Smooth muscle cell of the brain vasculature (primary cell): Measurements from ENCODE around the gene RNF223.
"Not testable (repeated sequence)": the region's sequence is repeated elsewhere in the genome, so short reads cannot be mapped to it uniquely, and the experiment has no call there.

Experiments
- DNase-seq: peaks from one replicate; pipeline ENCODE4 v3.0.0-alpha.2; 2012; ENCODE audit warnings: low read depth, low spot score

Gene RNF223

DNA sequence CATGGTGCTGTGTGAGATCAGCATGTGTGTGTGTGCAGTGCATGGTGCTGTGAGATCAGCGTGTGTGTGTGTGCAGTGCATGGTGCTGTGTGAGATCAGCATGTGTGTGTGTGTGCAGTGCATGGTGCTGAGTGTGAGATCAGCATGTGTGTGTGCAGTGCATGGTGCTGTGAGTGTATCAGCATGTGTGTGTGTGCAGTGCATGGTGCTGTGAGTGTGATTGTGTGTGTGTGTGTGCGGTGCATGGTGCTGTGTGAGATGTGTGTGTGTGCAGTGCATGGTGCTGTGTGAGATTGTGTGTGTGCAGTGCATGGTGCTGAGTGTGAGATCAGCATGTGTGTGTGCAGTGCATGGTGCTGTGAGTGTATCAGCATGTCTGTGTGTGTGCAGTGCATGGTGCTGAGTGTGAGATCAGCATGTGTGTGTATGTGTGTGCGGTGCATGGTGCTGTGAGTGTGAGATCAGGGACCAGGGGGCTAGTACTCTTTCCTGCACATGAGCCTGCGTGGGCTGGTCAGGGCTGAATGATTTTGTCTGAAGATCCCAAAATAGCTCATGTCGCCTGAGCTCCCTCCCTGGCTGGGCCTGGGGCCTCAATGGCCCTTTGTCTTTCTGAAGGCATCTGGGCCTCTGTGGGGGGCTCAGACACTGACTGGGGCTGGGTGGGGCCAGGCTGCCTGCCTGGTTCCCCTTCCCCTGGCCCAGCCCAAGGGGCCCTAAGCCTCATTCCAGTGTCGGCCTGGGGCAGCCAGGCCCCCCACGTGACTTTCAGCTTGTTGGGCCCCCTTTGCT is 43.0 kb downstream of the RNF223 start:
- not testable (repeated sequence) for DNase-seq

DNA sequence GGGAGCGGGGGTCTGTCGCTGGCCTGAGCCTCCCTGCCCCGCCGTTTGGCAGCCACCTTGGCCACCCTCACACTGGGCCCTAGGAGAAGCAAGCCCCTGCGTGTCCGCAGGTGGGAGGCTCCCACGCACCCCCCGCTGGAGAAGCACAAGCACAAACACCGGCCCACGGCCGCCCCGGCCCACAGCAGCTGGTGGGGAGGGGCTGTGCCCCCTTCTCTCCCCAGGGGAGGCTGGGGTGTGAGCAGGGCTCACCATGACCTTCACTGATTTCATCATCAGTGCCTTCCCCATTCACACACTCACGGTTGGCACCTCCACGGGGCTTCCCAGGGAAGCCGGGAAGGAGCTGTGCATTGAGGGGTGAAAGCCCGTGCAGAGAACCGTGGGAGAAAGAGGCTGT is 46.3 kb downstream of the RNF223 start:
- no peak for DNase-seq

GRCh38 chr1:1026599-1027413 is 47.3 kb downstream of the RNF223 start:
- peak; percentile 29 for DNase-seq

DNA sequence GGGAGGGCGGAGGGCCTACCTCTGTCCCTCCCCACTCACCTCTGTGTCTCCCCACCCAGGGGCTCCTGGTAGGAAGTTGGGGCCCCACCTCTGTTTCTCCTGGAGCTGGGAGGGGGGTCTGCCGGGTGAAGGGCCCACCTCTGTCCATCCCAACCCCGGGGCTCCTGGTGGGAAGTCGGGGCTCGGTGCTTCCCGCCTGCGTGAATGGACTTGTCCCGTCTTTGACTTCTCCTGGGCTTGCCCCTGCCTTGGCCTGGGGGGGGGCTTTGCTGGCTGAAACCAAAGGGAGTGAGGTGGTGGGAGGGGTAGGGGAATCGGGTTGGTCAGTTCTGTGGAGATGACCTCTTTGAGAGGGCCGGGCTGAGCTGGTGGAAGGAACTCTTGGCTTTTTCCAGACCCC is 48.4 kb downstream of the RNF223 start:
- no peak for DNase-seq

DNA sequence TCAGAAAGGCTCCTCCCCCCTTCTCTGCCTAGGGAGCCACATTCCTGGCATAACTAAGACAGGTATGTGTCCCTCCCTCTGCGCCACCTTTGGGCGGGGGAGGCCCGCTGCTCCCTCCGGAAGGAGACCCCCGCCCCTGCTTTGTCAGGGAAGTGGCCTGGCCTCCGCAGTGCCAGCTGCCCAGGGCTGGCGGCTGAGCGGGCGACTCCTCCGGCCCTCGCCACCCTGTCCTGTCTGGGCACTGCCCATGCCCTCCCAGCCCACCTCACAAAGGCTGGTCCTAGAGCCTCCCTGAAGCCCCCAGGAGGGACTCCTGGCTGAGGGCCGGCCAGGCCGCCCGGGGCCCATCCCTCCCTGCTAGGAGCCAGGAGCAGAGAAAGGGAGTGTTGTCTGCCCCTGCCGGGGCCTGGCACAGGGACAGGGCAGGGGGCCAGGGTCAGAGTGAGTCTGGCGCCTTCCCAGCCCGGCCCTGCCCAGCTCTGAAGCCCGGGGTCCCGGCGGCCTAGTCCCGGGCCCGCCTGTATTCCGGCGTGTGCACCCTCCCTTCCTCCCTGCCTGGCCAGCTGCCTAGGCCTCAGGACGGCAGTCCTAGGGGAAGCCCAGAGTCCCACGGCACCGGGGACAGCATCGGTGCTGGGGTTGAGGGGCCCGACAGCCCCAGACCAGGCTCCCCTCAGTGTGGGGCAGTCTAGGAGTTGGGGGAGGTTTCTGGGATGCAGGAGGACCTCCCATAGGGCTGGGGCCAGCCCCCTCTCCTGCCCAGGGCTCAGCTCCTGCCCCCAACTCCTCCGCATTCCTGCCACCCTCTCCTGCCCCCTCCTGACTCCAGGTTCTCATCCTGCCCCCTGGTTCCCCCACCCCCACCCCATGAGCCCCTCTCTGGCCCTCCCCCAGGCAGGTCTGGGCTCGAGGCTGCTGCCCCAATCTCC is 49.1 kb downstream of the RNF223 start:
- DNase-seq = no peak

DNA sequence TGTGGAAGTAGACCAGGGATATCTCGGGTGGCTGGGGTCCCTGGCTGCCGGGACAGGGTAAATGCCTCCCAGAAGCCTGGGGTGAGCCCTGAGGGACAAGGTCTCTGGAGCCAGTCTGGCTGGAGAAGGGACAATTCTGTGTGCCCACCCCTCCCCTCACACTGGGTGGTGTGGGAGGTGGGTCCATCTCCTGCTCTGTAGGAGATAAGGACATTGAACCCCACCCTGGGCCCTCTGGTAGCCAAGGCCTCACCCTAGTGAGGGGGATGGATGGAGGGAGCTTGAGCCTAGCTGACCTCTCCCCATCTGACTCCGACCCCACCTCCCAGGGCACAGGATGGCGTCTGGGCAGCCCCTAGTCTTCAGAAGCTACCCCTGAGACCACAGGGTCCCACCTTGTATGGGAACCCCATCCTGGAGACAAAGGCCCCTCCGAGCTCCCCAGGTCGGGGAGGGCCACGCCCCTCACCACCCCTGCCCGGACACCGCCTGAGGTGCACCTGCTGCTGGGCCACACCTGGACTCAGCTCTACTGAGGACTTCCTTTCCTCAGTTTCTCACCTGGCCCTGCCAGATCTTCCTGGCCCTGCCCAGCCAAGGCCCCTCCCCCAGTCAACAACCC is 49.8 kb downstream of the RNF223 start:
- DNase-seq = no peak

- DNase-seq = no peak
Observed at GRCh38 chr1:1023700-1024099, 50.4 kb downstream of the RNF223 start.

DNA sequence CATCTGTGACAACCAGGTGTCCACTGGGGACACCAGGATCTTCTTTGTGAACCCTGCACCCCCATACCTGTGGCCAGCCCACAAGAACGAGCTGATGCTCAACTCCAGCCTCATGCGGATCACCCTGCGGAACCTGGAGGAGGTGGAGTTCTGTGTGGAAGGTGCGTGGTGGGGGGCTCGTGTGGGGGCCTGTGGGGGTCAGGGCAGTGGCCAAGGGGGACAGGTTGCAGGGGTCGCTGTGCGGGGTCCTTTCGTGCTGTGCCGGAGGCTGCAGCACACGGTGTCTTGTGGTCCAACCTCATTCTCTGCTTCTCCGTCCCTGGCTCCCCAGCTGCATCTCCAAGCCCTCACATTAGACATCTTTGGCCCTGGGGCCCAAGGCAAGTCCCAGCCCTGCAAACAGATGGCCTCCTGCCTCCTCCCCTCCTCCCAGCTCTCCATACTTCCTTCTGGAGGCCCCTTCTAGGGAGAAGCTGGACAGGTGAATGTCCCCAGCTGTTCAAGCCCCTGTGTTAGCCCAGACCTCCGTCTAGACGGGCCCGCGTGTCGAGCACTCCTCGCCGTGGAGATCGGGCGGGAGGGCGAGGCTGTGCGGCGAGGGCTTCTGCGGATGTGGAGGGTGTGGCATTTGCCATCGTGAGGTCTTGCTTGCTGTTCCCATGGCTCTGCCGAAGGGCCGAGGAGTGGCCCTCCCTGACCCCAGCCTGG is 51.6 kb downstream of the RNF223 start:
- no peak for DNase-seq

- DNase-seq = no peak
Observed at GRCh38 chr1:1021920-1022259, 52.2 kb downstream of the RNF223 start.

DNA sequence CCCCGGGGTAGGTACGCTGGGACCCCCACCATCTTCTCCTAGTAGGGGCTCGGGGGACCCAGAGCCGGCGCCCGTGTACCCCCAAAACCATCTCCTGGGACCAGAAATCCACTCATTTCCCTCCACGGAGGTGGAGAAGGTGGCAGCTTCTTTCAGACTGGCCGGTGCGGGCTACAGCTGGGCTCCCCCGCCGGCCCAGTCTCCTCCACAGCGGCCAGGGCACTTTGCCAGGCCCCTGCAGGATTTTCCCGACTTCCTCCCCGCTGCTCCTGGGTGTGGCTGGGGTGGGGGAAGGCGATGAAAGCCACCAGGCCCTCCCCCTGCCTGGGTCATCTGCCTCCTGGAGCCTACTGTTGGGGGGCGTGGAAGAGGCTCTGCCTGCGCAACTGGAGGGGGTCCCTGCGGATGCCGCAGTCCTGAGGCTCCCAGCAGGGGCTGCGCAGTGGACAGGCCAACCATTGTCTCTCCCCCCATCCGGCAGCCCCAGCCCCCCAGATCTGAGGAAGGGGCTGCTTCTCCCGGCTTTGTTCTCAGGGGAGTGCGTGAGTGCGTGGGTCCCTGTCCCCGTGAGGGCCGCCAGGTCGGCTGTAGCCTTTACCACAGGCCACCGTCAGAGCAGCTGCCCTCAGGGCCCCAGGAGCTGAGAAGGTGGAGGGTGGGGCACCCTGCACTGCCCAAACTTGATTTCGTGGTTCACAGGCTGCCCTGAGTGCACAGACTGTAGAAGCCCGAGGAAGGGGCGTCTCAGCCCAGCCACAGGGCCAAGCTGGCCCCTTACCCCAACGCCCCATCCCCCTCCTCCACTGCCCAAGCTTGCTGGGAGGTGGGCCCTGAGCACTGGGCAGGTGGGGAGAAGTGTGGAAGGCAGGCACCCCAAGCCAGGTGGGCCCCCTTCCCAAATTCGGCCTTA is 52.8 kb downstream of the RNF223 start:
- DNase-seq = no peak
